ENCODE results near the gene CYSLTR2.
A peak's percentile ranks its signal among the peaks of the same experiment; 100 is the strongest.

CYSLTR2 gene

GRCh38 chr13:48675247-48675646 lies 21.5 kb downstream of the CYSLTR2 start:
- Histone ChIP-seq H3K9me3 (ENCODE audit: control insufficient read depth, insufficient read depth, low read depth, low read length) (no peaks in the 10 kb centered on the region), H3K4me1 (ENCODE audit: control insufficient read depth, insufficient read depth, low read length) (no peaks in the 10 kb centered on the region), H3K36me3 (ENCODE audit: control insufficient read depth in 2 of 2, insufficient read depth in 1 of 2, low read length in 2 of 2) (no peaks in the 10 kb centered on the region), H3K4me3 (ENCODE audit: low read depth, low read length) (no peak overlapping the region), H3K27ac (ENCODE audit: extremely low read depth, low read depth, low read length) (no peak overlapping the region)
- TF ChIP-seq ZNF768 (tag by site-specific recombination; IDR thresholded peaks at IDR 0.05): no peak
- no peak for TF ChIP-seq KLF8 (tag by site-specific recombination; IDR thresholded peaks at IDR 0.05)
- TF ChIP-seq ZNF792 (tag by site-specific recombination; IDR thresholded peaks at IDR 0.05): no peak
- TF ChIP-seq ZNF544 (tag by site-specific recombination; IDR thresholded peaks at IDR 0.05): no peak
- TF ChIP-seq ZNF776 (tag by site-specific recombination; IDR thresholded peaks at IDR 0.05; ENCODE audit: borderline replicate concordance): no peak
- TF ChIP-seq ZNF518A (tag by site-specific recombination; conservative IDR thresholded peaks at IDR 0.05; ENCODE audit: low read depth): no peak
- TF ChIP-seq ZNF791 (tag by site-specific recombination; IDR thresholded peaks at IDR 0.05): no peak
- TF ChIP-seq ZNF155 (tag by site-specific recombination; IDR thresholded peaks at IDR 0.05): no peak
- TF ChIP-seq REPIN1 (tag by site-specific recombination; IDR thresholded peaks at IDR 0.05; ENCODE audit: low read depth): no peak
- TF ChIP-seq TCF7L2 (IDR thresholded peaks at IDR 0.05; ENCODE audit: borderline replicate concordance, low read depth, low read length): no peak
- TF ChIP-seq ATF2 (tag by site-specific recombination; IDR thresholded peaks at IDR 0.05; ENCODE audit: low read depth): no peak
- TF ChIP-seq ZSCAN16 (tag by site-specific recombination; IDR thresholded peaks at IDR 0.05): no peak
- no peak for TF ChIP-seq MEIS1 (CRISPR knock-in tag; IDR thresholded peaks at IDR 0.05; ENCODE audit: borderline replicate concordance)
- no peak for TF ChIP-seq ZNF521 (tag by site-specific recombination; IDR thresholded peaks at IDR 0.05)
- TF ChIP-seq FEZF1 (tag by site-specific recombination; IDR thresholded peaks at IDR 0.05): no peak
- TF ChIP-seq KLF17 (tag by site-specific recombination; IDR thresholded peaks at IDR 0.05): no peak
- CTCF ChIA-PET: no interaction called here
- POLR2A ChIA-PET: no interaction called here

- TF ChIP-seq SCRT2 (tag by site-specific recombination; IDR thresholded peaks at IDR 0.05) (0 out of 2 replicates have a peak, but pooled peaks have one; percentile 37), ZEB2 (tag by site-specific recombination; IDR thresholded peaks at IDR 0.05) (no peak)
- no peaks in the 10 kb centered on the region for H3K4me1 ChIP-seq (ENCODE audit: control insufficient read depth, insufficient read depth, low read length)
- H3K36me3 ChIP-seq (ENCODE audit: control insufficient read depth in 2 of 2, insufficient read depth in 1 of 2, low read length in 2 of 2): no peaks in the 10 kb centered on the region
- ChIA-PET POLR2A (no interaction called here), CTCF (no interaction called here)
- no peaks in the 10 kb centered on the region for H3K9me3 ChIP-seq (ENCODE audit: control insufficient read depth, insufficient read depth, low read depth, low read length)
- H3K4me3 ChIP-seq (ENCODE audit: low read depth, low read length): no peak overlapping the region
- no peak overlapping the region for H3K27ac ChIP-seq (ENCODE audit: extremely low read depth, low read depth, low read length)
Observed at GRCh38 chr13:48678316-48678715, 24.6 kb downstream of the CYSLTR2 start.

All from HEK293 (cell line).